Raji (cell line): ENCODE measurements around the gene RPS6KB2.

Source experiments
- POLR2A ChIP-seq: IDR thresholded peaks from 2 replicates; pipeline ENCODE4 v1.6.1; 2011; ENCODE audit warnings: low read depth, low read length, control low read depth; ENCODE audit not compliant: insufficient read depth

Gene RPS6KB2

GRCh38 chr11:67456068-67456705, 27.9 kb downstream of the RPS6KB2 start:
- no peak for TF ChIP-seq POLR2A

GRCh38 chr11:67457453-67457852, 29.2 kb downstream of the RPS6KB2 start:
- no peak for TF ChIP-seq POLR2A

- TF ChIP-seq POLR2A = no peak
These were observed 30.0 kb downstream of the RPS6KB2 start for GRCh38 chr11:67458266-67458665.

- TF ChIP-seq POLR2A = no peak
These were observed 34.9 kb downstream of the RPS6KB2 start for GRCh38 chr11:67463186-67463585.

GRCh38 chr11:67463680-67464410, 35.6 kb downstream of the RPS6KB2 start:
- TF ChIP-seq POLR2A = no peak; the same call in 1 of the 2 replicates

GRCh38 chr11:67464411-67465188, 36.3 kb downstream of the RPS6KB2 start:
- peak; percentile 79 for TF ChIP-seq POLR2A

GRCh38 chr11:67465189-67465510, 36.9 kb downstream of the RPS6KB2 start:
- TF ChIP-seq POLR2A = no peak

GRCh38 chr11:67465530-67465929, 37.2 kb downstream of the RPS6KB2 start:
- 0 out of 2 replicates have a peak, but pooled peaks have one; percentile 14 for TF ChIP-seq POLR2A

- peak; percentile 29; the same call in 1 of the 2 replicates for TF ChIP-seq POLR2A
These were observed 38.1 kb downstream of the RPS6KB2 start for GRCh38 chr11:67466367-67466766.

GRCh38 chr11:67466962-67467771, 38.9 kb downstream of the RPS6KB2 start:
- TF ChIP-seq POLR2A = no peak

- no peak; the same call in 1 of the 2 replicates for TF ChIP-seq POLR2A
These were observed 39.8 kb downstream of the RPS6KB2 start for GRCh38 chr11:67468056-67468455.

- TF ChIP-seq POLR2A = no peak
These were observed 40.1 kb downstream of the RPS6KB2 start for GRCh38 chr11:67468456-67468758.

- TF ChIP-seq POLR2A = peak; percentile 87
These were observed 40.6 kb downstream of the RPS6KB2 start, which contains the start of gene TMEM134 for GRCh38 chr11:67468759-67469507. TMEM134 (minus strand) TSS chr11:67469251; CDS start chr11:67469192, 59 bp downstream.

GRCh38 chr11:67469508-67469811, 41.2 kb downstream of the RPS6KB2 start:
- TF ChIP-seq POLR2A = no peak
